Islet precursor cell (in vitro differentiated cells): ENCODE results near the gene COL4A5.
"Not testable (repeated sequence)": the region's sequence is repeated elsewhere in the genome, so short reads cannot be mapped to it uniquely, and the experiment has no call there.

Experiments
- DNase-seq: peaks from one replicate; pipeline ENCODE4 v3.0.0-alpha.2; 2018

COL4A5 gene

GRCh38 chrX:108456971-108457477, 17.4 kb downstream of the COL4A5 start:
- DNase-seq, result no peak

- DNase-seq, result peak; percentile 69
Measured at GRCh38 chrX:108464604-108465003, 25.0 kb downstream of the COL4A5 start.

- no peak for DNase-seq
Measured at GRCh38 chrX:108468486-108468885, 28.8 kb downstream of the COL4A5 start.

DNA sequence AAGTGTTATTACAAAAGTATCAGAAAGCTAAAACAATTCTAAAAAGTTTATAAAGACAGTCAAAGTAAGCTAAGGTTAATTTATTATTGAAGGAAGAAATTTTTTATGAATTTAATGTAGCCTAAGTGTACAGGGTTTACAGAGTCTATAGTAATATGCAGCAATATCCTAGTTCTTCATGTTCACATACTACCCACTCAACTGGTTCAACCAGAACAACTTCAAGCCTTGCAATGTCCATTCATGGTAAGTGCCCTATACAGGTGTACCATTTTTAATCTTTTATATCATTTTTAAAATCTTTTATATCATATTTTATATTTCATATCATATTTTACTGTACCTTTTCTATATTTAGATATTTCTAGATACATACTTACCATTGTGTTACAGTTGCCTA, 34.3 kb downstream of the COL4A5 start:
- no peak for DNase-seq

- DNase-seq, result not testable (repeated sequence)
Measured at GRCh38 chrX:108481528-108481927, 41.9 kb downstream of the COL4A5 start.

DNA sequence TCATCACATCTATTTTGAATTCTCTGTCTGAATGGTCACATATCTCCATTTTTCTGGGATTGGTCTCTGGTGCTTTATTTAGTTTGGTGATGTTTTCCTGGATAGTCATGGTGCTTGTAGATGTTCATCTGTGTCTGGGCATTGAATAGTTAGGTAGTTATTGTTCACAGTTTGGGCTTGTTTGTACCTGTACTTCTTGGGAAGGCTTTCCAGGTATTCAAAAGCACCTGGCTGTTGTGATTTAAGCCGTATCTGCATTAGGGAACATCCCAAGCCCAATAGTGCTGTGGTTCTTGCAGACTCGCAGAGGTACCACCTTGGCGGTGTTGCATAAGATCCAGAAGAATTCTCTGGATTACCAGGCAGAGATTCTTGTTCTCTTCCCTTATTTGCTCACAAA, 44.6 kb downstream of the COL4A5 start:
- DNase-seq, result no peak

GRCh38 chrX:108485960-108486359, 46.3 kb downstream of the COL4A5 start:
- no peak for DNase-seq

DNA sequence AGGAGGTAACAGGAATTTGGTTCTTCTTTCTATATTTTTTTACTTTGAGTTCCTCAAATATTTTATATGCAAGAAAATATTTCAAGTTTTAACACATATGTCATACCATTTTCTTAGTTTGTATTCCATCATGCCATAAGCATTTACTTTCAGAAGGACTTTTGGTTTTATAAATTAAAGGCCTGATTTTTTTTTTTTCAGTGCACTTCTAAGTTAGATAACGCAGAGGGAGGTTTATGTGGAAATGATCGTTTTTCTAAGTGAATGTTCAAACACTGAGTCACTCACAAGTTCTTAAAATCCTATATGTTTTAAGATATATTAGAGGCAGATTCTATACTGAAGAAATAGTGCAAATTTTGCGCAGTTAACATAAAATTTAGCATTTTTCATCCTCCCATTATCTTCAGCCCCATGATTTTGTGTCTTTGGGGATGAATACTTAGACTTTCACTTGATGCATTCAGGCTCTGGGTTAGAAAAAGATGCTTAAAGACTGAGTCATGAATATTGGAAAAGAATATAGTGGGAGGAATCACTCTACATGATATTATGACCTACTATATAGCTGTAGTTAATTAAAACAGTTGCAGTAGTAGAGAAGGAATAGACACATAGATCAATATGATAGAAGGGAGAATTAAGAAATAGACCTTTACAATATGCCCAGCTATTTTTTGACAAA, 54.9 kb downstream of the COL4A5 start:
- no peak for DNase-seq

- DNase-seq, result no peak
Measured at GRCh38 chrX:108511721-108512120, 72.1 kb downstream of the COL4A5 start.

DNA sequence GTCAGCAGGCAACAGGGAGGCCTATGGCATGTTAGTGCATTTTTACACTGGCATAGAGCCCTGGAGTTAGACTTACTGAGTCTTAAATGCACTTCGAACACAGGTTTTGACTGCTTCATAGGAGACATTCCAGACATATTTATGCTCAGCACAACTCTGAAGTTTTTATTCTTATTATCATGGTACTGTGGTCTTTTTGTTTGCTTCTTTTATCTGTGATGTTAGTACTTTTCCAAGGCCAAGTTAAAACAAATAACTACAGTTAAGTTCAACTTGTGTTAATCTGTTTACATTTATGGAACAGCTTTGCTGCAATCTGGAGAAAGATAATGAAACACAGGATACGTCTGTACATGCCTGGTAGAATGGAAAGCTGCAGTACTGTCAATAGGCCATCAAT, 76.5 kb downstream of the COL4A5 start:
- DNase-seq, result no peak

- DNase-seq, result no peak
Measured at GRCh38 chrX:108527724-108528123, 88.1 kb downstream of the COL4A5 start.

GRCh38 chrX:108537005-108537404, 97.4 kb downstream of the COL4A5 start:
- no peak for DNase-seq

- no peak for DNase-seq
Measured at GRCh38 chrX:108541286-108541685, 101.6 kb downstream of the COL4A5 start.

DNA sequence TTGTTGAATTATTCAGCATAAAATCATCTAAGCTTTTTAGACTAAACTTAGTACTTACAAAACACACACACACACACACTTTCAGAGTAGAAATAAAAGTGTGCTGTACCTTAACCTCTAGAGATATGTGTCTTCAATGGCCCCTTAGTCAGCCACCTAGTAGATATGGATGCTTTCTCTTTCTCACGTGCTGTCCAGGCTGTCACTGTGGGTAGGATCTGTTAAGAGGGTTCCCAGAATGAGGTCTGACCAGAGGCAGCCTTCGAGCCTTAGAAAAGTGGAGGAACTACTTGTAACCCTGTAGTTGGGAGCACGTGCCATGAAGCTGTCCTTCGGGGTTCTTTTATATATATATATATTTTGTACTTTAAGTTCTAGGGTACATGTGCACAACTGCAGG, 117.9 kb downstream of the COL4A5 start:
- no peak for DNase-seq

DNA sequence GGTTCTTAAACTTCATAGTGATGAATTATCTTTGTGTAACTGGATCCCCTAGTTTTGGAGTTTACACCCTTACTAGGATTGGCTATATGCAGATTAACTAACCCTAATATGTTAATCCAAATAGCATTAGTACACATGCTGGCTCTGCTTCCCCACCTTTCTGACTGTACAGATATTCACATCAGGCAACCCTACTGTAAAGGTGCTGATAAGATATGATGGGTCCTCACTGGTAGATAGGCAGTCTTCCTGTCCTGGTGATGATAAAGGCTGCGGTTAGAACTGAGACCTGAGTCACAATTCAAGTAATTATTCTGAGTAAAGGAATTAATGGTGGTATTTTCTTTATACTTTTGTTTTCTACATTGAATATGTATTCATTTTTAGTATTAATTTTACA, 118.6 kb downstream of the COL4A5 start:
- DNase-seq, result no peak

- DNase-seq, result no peak
Measured at GRCh38 chrX:108573136-108573535, 133.5 kb downstream of the COL4A5 start.

DNA sequence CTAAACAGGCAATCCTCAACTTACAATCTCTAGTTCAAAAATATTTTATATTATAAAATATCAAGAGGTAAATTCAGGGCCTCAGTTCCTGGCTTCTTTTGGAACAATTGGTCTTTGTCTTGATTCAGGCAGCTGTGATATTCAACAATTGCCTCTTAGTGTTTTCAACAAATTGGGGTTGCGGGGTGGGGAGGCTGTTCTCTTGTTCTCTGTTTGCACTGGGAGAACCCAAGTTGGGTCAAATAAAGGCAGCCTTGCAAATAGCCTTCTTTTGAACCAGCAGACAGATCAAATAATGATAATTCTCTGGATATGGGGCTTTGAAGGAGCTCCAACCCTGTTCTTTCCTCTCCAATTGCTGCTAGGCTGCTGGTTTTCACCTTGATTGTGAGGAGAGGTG, 142.5 kb downstream of the COL4A5 start:
- no peak for DNase-seq

- peak; percentile 56 for DNase-seq
Measured at GRCh38 chrX:108584617-108585211, 145.1 kb downstream of the COL4A5 start.

DNA sequence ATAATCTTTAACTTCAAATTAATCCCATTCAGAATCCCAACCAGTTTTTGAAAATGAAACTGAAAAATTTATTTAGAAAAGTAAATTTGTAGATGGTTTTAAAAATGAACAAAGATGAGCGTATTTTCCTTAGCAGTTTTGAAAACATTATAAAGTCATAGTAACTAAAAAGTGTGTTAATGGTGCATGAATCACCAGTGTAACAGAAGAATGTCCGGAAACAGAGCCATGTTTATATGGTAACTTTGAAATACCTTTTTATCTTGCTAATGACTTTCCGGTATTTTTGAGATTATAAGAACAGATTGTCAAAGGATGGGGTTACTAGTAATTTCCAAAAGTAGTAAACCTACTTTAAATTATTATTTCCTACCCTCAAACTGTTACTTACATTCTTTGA, 150.9 kb downstream of the COL4A5 start:
- no peak for DNase-seq

GRCh38 chrX:108601276-108601675, 161.6 kb downstream of the COL4A5 start:
- peak; percentile 85 for DNase-seq

- DNase-seq, result no peak
Measured at GRCh38 chrX:108610141-108610540, 170.5 kb downstream of the COL4A5 start.

GRCh38 chrX:108614616-108615015, 175.0 kb downstream of the COL4A5 start:
- no peak for DNase-seq

DNA sequence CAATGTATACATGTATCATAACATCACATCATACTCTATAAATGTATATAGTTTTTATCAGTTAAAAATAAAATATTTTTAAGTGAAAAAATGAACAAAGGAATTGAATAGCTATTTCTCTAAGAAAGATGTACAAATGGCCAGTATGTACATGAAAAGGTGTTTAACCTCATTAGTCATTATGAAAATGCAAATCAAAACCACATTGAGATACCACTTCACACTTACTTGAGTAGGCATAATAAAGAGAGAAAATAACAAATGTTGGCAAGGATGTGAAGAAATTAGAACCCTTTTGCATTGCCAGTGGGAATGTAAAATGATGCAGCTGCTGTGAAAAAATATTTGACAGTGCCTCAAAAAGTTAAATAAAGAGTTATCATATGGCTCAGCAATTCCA, 201.2 kb downstream of the COL4A5 start:
- no peak for DNase-seq

DNA sequence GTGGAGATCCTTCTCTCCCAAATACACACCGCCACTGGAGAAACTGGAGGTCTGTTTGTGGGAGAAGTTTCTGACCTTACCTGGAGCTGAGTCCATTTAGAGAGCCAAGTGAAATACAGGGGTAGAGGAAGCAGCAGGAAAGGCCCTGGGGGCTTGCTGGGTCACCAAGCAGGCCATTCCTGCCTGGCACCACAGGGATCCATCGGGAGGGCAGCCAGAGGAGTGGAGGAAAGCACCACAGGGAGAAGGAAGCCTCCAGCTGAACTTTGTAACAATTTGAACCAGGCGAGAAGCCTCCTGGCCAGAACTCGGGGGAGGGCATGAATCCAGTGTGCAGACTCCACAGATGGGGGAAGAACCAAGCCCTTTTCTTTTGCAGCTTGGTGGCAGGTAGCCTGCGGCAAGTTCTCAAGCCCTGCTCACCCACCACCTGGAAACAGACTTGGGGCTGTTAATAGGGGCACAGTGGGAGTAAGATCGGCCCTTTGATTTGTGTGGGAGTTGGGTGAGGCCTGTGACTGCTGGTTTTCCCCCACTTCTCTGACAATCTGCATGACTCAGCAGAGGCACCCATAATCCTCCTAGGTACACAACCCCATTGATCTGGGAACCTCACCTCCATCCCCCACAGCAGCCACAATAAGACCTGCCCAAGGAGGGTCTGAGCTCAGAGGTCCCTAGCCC, 202.1 kb downstream of the COL4A5 start:
- DNase-seq, result no peak
